DMS79 treated with DMSO at 0.1 percent for 48 hours (cell line): ENCODE measurements around the gene CCDC28B.
"Not testable (repeated sequence)": the region's sequence is repeated elsewhere in the genome, so short reads cannot be mapped to it uniquely, and the experiment has no call there.

ENCODE experiments used
- DNase-seq: peaks from one replicate; lab custom pipeline; 2025; lab: John Stamatoyannopoulos, UW

CCDC28B gene

GRCh38 chr1:32200226-32201010 lies at the start of gene CCDC28B:
Gene CCDC28B (plus strand): TSS chr1:32200595. CDS start chr1:32201936, 1,341 bp downstream.
- peak; percentile 68 for DNase-seq

- DNase-seq: no peak
Measured at GRCh38 chr1:32150847-32151246, 49.5 kb upstream of the CCDC28B start.

GRCh38 chr1:32151319-32151787 lies 49.0 kb upstream of the CCDC28B start:
- DNase-seq: peak; percentile 55

DNA sequence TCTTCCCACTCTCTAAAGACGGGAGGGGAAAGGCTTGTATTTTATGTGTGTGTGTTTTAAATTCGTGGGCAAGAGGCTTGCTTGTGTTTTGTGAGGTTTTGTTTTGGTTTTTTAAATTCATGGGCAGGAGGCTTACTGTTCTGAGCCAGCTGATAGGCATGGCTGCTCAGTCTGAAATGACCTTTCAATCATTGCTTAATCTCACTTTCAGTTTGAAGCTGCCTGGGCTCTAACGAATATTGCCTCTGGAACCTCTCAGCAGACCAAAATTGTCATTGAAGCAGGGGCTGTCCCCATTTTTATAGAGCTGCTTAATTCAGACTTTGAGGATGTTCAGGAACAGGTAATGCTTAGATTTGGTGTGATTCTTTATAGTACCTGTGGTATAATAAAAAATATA lies 41.2 kb upstream of the CCDC28B start:
- DNase-seq: no peak

DNA sequence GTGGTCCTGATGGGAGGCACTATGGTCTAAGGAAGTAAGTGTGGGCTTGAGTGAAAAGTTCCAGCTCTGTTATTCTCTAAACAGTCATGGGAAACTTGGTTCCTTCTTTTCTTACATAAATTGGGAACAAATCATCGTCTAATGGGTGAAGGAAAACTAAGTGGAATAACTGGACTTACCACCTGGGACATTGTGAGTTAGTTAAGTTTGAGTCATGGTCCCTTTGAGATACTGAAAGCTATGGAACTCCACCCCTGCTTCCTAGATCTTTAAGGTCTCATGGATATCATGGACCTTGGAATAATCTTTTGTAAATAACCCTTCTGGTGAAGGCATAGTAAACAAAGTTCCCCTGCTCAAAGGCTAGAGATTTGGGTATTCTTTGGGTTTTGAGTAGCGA lies 37.0 kb upstream of the CCDC28B start:
- DNase-seq: no peak

GRCh38 chr1:32165633-32166032 lies 34.8 kb upstream of the CCDC28B start:
- DNase-seq: not testable (repeated sequence)

- no peak for DNase-seq
Measured at GRCh38 chr1:32170991-32171390, 29.4 kb upstream of the CCDC28B start.

GRCh38 chr1:32172621-32173245 lies 27.7 kb upstream of the CCDC28B start:
- no peak for DNase-seq

GRCh38 chr1:32178380-32179192 lies 21.8 kb upstream of the CCDC28B start:
- no peak for DNase-seq

GRCh38 chr1:32179193-32179442 lies 21.3 kb upstream of the CCDC28B start:
- DNase-seq: no peak

DNA sequence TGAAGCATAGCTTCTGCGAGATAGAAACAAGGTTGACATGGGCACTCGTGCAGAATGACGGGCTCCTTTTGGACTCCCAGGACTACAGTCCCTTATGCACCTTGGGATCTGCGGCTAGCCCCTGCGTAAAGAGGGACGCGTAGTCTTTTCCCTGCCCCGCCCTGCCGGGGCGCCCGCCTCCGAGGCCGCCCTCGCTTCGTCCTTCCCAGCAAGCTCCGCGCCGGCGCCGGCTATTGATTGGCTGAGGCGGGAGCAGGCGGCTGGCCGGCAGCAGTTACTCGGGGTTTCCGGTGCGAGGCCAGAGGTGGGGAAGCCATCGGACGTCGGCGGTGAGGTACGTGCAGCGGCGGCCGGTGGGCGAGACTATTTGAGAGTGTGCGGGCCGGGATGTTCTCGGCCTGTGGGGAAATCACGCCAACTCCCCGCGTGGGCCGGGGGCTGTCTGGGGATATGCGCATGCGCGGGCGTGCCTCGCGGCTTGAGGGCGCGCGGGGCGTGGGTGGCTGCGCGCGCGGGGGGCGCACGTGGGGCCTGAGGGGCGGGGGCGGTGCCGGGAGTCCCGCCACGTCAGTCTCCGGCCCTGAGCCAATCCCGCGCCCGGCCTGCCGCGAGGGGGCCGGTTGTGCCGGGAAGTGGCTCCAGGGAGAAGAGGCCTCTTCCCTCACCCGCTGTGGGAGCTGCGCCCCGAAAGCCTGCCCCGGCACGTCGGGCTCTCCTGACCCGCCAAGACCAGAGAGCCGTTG lies 20.8 kb upstream of the CCDC28B start, which contains the start of gene TXLNA:
Gene TXLNA, plus strand, starts transcription at position 233 of the 743 bp plus-strand sequence. CDS start 671 bp downstream, outside the sequence.
- peak; percentile 94 for DNase-seq

- peak; percentile 44 for DNase-seq
Measured at GRCh38 chr1:32180186-32181060, 20.0 kb upstream of the CCDC28B start.

DNA sequence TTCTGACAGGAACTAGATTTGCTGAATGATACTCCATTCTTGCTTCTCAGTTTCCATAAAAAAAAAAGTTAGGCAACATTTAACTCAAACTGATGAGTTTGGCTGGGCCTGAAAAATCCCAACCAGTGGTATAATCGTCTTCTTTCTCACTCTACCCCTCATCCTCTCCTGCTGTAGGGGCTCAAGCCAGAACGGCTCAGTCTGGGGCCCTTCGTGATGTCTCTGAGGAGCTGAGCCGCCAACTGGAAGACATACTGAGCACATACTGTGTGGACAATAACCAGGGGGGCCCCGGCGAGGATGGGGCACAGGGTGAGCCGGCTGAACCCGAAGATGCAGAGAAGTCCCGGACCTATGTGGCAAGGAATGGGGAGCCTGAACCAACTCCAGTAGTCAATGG lies 19.3 kb upstream of the CCDC28B start:
- DNase-seq: no peak

DNA sequence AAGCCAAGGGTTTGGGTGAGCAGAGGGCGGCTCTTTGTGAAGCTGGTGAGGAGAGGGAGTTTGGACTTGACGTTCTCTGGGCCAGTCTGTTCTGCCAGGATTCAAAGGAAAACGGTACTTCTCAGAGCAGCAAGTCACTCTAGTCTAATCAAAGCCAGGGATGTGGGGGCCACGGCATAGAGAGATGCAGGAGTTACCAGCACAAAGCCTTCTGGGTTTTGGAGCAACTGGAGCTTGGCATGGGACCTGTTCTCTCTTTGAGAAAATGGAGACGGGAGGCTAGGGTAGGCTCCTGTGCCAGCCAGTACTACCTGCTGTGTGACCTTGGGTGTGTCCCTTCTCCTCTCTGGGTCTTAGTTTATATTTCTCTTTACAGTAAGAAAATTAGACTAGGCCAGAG lies 18.8 kb upstream of the CCDC28B start:
- no peak for DNase-seq

GRCh38 chr1:32182060-32182459 lies 18.3 kb upstream of the CCDC28B start:
- DNase-seq: no peak

GRCh38 chr1:32184650-32185049 lies 15.7 kb upstream of the CCDC28B start:
- no peak for DNase-seq

DNA sequence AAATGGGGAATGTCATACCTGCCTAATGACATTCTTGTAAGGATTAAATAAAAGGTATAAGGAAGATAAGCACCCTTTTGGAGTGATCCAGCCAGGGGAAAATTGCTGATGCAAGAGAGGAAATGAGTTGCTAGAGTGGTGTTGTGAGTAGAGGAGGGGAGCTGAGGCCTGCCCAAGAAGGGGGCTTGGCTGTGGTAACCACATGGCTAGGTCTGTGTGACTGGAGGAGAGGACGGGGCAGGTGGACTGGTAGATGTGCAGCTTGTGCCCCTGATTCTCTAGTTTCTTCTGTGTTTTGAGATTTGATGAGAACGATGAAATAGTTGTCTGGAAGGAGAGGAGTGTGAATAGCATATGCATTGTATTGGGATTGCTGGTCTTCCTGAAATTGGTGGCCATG lies 14.3 kb upstream of the CCDC28B start:
- DNase-seq: no peak

GRCh38 chr1:32186491-32186890 lies 13.9 kb upstream of the CCDC28B start:
- no peak for DNase-seq

DNA sequence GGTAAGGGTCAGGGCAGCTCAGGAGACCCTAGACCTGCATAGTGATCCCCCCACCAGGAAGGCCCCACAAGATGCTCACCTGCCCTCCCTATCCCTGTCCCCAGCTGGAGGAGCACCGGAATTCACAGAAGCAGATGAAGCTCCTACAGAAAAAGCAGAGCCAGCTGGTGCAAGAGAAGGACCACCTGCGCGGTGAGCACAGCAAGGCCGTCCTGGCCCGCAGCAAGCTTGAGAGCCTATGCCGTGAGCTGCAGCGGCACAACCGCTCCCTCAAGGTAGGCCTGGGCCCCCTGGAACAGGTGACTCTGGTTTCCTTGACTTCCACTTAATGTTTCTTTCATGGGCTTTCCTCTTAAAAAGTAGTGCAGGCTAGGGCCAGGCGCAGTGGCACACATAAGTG lies 12.5 kb upstream of the CCDC28B start:
- no peak for DNase-seq

DNA sequence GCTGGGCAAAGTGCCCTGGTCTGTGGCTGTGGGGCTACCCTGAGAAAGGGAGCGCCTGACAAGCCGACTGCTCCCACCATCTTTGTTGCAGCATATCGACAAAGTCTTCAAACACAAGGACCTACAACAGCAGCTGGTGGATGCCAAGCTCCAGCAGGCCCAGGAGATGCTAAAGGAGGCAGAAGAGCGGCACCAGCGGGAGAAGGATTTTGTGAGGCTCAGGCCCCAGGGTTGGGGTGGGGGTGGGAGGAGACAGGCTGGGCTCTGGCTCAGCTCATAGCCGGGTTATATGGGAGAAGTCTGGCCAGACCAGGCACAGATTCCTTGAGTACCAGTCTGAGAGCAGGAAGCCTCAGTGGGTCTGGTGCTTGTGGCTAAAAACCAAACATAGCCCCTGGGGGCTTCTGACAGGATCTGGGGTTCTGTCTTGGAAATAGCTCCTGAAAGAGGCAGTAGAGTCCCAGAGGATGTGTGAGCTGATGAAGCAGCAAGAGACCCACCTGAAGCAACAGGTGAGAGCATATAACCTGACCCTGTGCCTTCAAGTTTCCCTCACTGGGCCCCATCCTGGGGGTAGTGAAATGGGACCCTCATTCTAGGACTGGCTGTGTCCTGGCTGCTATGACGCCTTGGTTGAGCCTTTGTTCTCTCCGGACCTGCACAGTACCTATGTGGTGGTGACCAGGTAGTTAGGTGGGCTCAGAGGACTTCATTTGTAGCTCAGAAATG lies 8.0 kb upstream of the CCDC28B start:
- DNase-seq: no peak
